D721Med (cell line): ENCODE measurements around the gene ISCA1.

Experiments used
- DNase-seq: peaks from one replicate; pipeline ENCODE4 v3.0.0; 2011; ENCODE audit warnings: low spot score; ENCODE audit not compliant: insufficient read length
- FAIRE-seq: peaks from 2 replicates; lab custom pipeline; 2011; peaks lifted over from hg19 to GRCh38; lab: Jason Lieb, UNC
- TF ChIP-seq, protein P1 (sequence below): IDR thresholded peaks from 2 replicates; pipeline ENCODE4 v1.5.1; 2012; ENCODE audit warnings: mild to moderate bottlenecking, control low read depth; ENCODE audit not compliant: insufficient read depth; ENCODE audit errors: missing control alignments

ISCA1 gene

DNA sequence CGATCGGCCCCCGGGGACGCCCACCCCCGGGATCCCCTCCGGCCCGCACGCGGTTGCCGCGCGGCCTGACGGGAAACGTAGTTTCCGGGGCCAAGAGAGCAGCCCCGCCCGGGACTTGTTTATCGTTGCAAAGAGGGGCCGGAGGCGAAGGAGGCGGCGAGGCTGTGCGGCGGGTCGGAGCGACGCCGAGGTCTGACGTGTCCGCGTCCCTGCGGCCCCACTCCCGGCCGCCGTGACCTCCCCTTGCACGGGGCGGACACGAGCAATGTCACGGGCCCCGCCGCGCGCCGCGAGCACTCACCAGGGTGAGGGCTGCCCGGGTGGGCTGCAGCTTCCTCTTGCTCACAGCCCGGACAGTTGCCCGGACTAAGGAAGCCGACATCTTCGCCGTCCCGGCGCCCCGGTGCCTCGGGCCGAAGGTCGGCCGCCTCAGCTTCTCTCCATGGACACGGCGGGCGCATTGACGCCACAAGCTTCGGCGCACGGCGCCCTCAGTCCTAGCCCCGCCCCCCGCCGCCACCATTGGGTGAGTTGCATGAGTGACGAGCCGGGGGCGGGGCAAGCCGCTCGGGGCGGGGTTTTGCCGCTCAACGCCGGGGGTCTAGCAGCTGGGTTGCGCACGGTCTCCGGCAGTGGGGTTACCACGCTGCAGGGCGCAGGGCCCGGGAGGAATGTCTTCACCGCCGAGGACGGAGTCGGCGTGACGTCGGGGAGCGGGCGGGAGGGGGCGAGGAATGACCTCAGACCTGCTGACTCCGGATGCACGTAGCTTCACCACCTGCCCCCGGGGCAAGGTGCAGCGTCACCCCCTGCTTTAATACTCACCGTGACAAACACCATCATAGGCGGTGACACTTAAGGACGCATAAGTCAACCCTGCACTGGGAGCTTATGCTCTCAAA is at the start of gene ISCA1:
TSS of gene ISCA1 (minus strand) at position 462 of the 902 bp plus-strand sequence. CDS start at position 382, 80 bp downstream.
- TF ChIP-seq, protein P1, sequence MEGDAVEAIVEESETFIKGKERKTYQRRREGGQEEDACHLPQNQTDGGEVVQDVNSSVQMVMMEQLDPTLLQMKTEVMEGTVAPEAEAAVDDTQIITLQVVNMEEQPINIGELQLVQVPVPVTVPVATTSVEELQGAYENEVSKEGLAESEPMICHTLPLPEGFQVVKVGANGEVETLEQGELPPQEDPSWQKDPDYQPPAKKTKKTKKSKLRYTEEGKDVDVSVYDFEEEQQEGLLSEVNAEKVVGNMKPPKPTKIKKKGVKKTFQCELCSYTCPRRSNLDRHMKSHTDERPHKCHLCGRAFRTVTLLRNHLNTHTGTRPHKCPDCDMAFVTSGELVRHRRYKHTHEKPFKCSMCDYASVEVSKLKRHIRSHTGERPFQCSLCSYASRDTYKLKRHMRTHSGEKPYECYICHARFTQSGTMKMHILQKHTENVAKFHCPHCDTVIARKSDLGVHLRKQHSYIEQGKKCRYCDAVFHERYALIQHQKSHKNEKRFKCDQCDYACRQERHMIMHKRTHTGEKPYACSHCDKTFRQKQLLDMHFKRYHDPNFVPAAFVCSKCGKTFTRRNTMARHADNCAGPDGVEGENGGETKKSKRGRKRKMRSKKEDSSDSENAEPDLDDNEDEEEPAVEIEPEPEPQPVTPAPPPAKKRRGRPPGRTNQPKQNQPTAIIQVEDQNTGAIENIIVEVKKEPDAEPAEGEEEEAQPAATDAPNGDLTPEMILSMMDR = no peak
- peak; percentile 37 for DNase-seq
- FAIRE-seq = no peak

DNA sequence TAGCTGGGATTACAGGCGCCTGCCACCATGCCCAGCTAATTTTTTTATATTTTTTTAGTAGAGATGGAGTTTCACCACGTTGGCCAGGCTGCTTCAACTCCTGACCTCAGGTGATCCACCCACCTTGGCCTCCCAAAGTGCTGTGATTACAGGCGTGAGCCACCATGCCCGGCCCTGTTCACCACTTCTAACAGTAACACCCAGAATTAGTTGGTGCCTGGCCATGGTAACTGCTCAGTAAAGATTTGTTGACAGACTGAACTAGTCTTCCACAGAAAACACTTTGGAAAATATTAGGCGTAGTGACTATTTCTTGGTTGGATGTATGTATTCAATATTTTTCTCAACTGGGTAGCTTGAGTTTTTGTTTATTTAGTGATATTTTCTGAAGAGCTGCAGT is 47.8 kb upstream of the ISCA1 start:
- TF ChIP-seq, protein P1 = no peak
- no peak for FAIRE-seq
- no peak for DNase-seq

DNA sequence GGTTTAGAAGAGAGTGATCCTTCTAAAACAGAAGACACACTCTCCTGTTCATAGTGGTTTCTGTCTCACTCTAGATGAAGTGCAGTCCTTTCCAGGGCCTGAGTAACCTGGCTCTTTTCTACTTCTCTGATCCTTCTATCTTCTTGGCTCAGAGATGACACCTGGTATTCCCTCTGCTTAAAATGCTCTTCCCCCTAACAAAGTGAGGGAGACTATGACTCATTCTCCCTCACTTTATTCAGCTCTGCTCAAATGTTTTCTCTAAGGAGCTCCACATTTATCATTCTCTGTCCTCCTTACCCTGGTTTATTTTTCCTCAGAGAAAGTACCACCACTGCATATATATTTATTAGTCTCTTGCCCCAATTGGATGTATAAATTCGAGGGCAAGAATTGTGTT is 47.3 kb upstream of the ISCA1 start:
- FAIRE-seq = no peak
- TF ChIP-seq, protein P1 = no peak
- DNase-seq = no peak

DNA sequence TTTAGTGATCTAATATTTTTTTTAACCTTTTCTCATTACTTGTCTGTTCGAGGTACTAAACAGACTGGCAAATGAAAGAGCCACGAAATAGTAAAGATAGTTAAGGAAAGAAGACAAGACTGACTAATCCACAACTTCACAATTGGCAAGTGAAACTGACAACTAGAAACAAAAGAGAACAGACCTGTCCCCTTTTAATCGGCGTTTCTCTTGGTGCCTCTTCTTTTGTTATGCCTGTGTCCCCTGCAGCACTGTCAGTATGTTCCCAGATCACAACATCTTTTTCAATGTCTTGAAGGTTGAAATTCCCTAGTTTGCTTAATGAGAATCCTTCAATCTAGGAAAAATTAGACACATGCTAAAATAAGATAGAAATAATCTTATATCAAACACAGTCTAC is 45.8 kb upstream of the ISCA1 start:
- FAIRE-seq (no peak), DNase-seq (no peak)
- TF ChIP-seq, protein P1 = no peak

DNA sequence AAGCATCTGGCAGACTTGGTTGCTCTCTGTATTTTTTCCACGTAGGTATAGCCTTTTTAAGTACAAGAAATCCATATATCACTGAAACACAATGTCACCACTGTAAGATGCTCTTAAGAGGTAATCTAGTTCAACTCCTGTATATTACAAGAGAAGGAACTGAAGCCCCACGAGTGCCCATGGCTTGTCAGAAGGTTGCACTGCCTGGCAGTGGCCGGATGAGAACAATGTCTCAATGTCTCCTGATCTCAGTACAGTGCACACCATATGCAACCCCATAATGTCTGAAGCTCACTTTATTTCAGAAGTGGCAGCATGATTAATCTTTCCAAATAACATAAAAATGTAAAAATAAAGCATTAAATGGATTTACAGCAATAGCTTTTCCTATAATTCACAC is 44.2 kb upstream of the ISCA1 start:
- DNase-seq (no peak), FAIRE-seq (no peak)
- TF ChIP-seq, protein P1 = no peak

DNA sequence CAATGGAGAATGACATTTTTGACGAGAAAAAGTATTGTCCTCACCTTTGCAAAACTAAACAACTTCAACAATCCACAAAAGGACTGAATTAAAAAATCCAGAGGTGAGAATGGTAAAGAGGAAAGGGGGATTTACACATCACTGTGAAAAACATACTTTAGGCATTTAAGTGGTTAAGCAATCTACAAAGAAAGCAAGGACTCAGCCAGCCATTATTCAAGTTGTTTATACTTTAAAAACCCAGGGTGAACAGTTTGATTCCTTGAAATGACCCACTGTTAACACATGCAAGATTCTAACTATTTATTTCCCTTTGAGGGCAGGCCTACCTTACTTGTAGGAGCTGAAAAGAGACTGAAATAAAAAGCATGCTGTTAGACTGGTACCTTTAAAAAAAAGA is 42.6 kb upstream of the ISCA1 start:
- FAIRE-seq (no peak), DNase-seq (no peak)
- TF ChIP-seq, protein P1 = no peak

DNA sequence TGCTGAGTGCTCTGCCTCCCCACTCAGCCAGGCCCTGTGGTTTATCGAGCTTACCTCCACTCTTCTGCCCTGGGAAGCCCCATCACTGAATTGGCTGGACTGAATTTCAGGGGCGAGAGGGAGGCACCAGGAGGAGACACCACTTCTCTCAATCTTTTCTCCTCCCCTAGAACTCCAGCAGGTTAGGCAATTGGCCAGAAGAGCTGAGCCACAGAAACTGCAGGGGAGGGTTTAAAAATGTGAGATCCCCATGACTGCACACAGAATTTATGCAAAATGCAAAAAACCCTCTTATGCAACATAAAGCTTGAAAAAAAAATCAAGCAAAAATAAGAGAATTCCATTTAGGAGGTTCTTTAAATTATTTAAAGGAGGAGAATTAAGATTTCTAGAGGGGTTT is 42.0 kb upstream of the ISCA1 start:
- FAIRE-seq (no peak), DNase-seq (no peak)
- TF ChIP-seq, protein P1 = no peak
